Stimulated activated naive B cell treated with anti-CD40 and anti-IgM and Interleukin-4, amounts not matched to agents 10 μg/mL and 1 μg/mL and 100 μg/mL, for 72 hours (primary cell): ENCODE results near the gene SMIM12.

Experiments
- ATAC-seq, 2 donors: fragments of 150-1000 bp; cut with Tn5 transposase; replicated peaks; 2 replicates each; pipeline ENCODE4 v1.10.0; 2021; ENCODE audit warnings: moderate library complexity in 1 of 2
- DNase-seq: peaks from one replicate; pipeline ENCODE4 v3.0.0; 2021
- H3K27ac Mint-ChIP-seq: one replicate; pipeline ENCODE4 v1.8.0; 2022; ENCODE audit warnings: mild to moderate bottlenecking, mixed read lengths
- H3K27me3 Mint-ChIP-seq, 2 donors: one replicate each; pipeline ENCODE4 v1.8.0; 2022; ENCODE audit warnings: mixed read lengths in 2 of 2
- H3K36me3 Mint-ChIP-seq, 2 donors: one replicate each; pipeline ENCODE4 v1.8.0; 2022; ENCODE audit warnings: mixed read lengths in 2 of 2, mild to moderate bottlenecking in 1 of 2
- H3K4me1 Mint-ChIP-seq, 2 donors: one replicate each; pipeline ENCODE4 v1.8.0; 2022; ENCODE audit warnings: mixed read lengths in 2 of 2, mild to moderate bottlenecking in 1 of 2
- H3K4me3 Mint-ChIP-seq, 2 donors: one replicate each; pipeline ENCODE4 v1.8.0; 2022; ENCODE audit warnings: mild to moderate bottlenecking in 2 of 2, mixed read lengths in 2 of 2, moderate library complexity in 1 of 2
- H3K9me3 Mint-ChIP-seq, 2 donors: one replicate each; pipeline ENCODE4 v1.8.0; 2022; ENCODE audit warnings: mixed read lengths in 2 of 2, mild to moderate bottlenecking in 1 of 2

The SMIM12 gene, protein sequence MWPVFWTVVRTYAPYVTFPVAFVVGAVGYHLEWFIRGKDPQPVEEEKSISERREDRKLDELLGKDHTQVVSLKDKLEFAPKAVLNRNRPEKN

DNA sequence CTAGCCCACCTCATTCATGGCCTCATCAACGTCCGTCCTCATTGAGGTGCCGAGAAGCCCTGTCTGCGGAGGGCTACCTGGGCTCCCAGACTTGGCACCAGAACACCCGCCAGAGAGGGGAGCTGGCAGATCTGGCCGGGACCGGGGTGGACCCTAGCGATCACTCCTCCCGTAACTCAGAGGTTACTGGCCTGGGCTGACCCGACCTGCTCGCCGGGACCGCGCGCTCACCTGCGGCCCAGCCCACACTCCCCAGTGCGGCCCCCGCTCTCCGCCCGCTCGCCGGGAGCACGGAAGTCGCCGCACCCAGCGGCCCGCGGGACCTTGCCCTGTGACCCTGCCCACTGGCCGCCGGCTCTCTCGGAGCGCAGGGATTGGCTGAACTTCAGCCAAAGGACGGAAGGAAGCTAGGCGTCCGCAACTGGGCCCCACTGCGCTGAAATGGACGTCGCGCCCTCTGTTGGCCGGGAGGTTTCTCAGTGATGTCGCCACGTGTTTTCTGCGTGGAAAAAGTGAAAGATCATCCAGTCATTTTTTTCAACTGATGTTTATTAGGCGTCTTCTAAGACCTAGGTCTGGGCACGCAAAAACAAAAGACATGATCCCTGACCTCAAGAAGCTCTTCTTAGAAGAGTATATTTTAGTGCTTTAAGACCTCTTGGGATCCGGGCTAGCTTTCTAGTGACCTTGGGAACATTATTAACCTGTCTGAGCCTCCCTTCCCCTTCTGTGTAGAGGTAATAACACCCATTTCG lies at the start of gene SMIM12:
TSS of gene SMIM12 (minus strand) at position 304 of the 755 bp plus-strand sequence. CDS start 3,772 bp downstream, outside the sequence.
- peak within 1 kb of the TSS; percentile 98 for H3K27ac Mint-ChIP-seq
- H3K9me3 Mint-ChIP-seq: no peaks in the 10 kb centered on the region
- ATAC-seq (peak; percentile 97 to 99), DNase-seq (peak; percentile 92)
- peak within 1 kb of the TSS; percentile 91 to 99 for H3K4me3 Mint-ChIP-seq
- H3K36me3 Mint-ChIP-seq: peaks cover 9 to 13% of the 10 kb centered on the region in 2 donors
- H3K4me1 Mint-ChIP-seq: peaks cover 26 to 44% of the 10 kb centered on the region in 2 donors
- H3K27me3 Mint-ChIP-seq: no peaks in the 10 kb centered on the region

DNA sequence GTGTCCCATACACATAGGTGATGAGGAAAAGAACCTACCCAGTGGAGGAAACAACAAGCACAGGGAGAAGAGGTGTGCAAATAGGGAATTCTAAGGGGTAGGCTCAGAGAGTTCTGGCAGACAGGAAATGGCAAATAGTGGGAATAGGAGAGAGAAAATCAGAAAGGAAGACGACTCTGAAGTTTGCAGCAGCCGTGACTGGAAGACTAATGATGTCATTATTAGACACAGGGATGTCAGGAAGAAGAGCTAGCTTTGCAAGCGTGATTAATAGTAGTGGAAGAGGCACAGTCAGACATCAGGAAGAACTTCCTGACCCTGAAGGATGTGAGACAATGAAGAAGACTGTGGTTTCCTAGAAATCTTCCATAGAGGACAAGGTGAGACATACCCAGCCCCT lies 48.8 kb upstream of the SMIM12 start:
- peaks cover 0 to 5% of the 10 kb centered on the region in 2 donors for H3K27me3 Mint-ChIP-seq
- no peaks in the 10 kb centered on the region for H3K4me1 Mint-ChIP-seq
- H3K27ac Mint-ChIP-seq: no peak overlapping the region
- DNase-seq: no peak
- H3K9me3 Mint-ChIP-seq: no peaks in the 10 kb centered on the region
- peaks cover 3% of the 10 kb centered on the region in 2 donors for H3K36me3 Mint-ChIP-seq
- H3K4me3 Mint-ChIP-seq: no peak overlapping the region
- no peak for ATAC-seq

DNA sequence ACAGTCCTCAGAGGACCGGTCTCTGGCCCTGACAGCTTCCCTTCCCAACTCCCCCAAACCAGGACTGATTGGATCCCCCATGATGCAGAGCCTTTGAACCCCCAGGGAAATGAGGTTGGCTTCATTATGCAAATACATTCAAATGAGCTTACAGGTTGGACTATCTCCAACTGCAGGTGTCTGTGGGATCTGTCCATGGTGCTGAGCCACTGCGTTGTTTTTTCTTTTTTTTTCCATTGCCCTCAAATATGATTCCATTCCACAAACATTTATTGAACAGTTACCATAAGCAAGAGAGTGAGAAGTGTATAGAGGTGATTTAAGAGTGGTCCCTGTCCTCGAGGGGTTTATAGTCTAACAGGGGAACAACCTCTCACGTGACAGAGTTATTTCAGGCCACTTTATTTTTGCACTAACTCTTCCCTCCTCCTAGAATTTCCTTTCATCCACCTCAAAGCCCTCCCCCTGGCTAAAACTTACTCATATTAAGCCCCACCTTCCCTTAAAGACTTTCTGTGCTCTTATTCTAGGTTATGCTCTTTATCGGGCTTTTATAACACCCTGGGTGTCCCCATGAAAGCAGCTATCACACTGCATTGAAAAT lies 48.0 kb upstream of the SMIM12 start:
- H3K36me3 Mint-ChIP-seq: peaks cover 3% of the 10 kb centered on the region in 2 donors
- no peaks in the 10 kb centered on the region for H3K9me3 Mint-ChIP-seq
- H3K27me3 Mint-ChIP-seq: peaks cover 0 to 1% of the 10 kb centered on the region in 2 donors
- ATAC-seq: no peak
- no peak overlapping the region for H3K27ac Mint-ChIP-seq
- H3K4me3 Mint-ChIP-seq: no peak overlapping the region
- DNase-seq: no peak
- no peaks in the 10 kb centered on the region for H3K4me1 Mint-ChIP-seq

DNA sequence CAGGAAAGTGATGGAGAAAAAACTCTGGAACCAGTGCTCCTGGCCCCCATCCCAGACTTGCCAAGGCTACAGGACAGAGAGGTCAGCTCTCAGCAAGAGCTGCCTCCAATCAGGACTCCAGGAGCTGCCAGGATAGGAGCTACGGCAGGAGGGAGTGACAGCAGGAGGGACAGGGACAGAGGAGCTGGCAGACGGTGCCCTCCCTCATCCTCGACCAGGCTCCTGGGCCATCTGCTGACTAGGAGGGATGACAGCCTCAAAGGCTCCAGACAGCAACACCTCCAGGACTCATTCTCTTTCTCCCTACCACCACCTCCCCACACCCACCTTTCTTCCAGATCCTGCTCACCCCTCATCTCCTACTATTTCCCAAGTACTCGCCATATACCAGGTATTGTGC lies 47.2 kb upstream of the SMIM12 start:
- H3K27me3 Mint-ChIP-seq: no peaks in the 10 kb centered on the region

DNA sequence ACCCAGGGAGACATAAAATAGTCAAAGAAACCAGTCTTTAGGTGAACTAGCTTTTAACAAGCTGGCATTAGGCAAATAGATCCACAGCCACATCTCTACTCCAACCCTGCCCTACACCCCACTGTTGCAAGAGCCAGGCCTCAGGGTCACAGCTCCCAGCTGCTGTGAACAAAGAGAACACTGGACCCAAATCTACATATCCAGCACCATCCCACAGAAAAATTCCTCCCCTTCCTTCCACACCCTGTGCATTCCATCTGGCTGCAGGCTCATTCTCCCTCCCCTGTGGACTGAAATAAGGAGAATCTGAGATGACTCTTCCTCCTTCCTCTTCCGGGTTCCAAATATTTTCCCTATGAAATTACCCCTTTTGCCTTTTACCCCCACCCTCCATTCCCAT lies 46.7 kb upstream of the SMIM12 start:
- no peaks in the 10 kb centered on the region for H3K27me3 Mint-ChIP-seq
- H3K4me1 Mint-ChIP-seq: peaks cover 0 to 2% of the 10 kb centered on the region in 2 donors
- no peak overlapping the region for H3K4me3 Mint-ChIP-seq
- H3K27ac Mint-ChIP-seq: no peak overlapping the region
- no peak for DNase-seq
- H3K36me3 Mint-ChIP-seq: peaks cover 3% of the 10 kb centered on the region in 2 donors
- ATAC-seq: no peak
- no peaks in the 10 kb centered on the region for H3K9me3 Mint-ChIP-seq

More for the DNA sequence above, 47.2 kb upstream of the SMIM12 start:
- no peaks in the 10 kb centered on the region for H3K4me1 Mint-ChIP-seq
- no peak for ATAC-seq
- no peaks in the 10 kb centered on the region for H3K9me3 Mint-ChIP-seq
- no peak overlapping the region for H3K4me3 Mint-ChIP-seq
- H3K36me3 Mint-ChIP-seq: peaks cover 3% of the 10 kb centered on the region in 2 donors
- H3K27ac Mint-ChIP-seq: no peak overlapping the region
- DNase-seq: no peak

DNA sequence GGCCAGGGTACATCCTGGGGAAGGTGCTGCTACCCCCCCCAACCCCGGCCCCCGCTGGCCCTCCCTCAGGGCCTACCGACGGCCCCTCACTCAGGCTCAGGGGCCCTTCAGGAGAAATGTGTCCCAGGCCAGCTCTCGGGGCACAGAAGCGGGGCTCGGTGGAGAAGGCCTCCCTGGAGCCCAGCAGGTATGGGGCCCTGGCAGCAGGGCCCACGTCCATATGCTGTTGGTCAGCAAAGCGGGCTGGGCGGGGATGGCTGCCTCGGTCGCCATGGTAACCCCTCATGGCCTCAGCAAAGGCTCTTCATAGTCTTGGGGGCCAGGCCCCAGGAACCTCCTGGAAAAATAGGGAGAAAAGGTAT lies 45.5 kb upstream of the SMIM12 start:
- no peak for ATAC-seq
- H3K4me1 Mint-ChIP-seq: peaks cover 7 to 11% of the 10 kb centered on the region in 2 donors

DNA sequence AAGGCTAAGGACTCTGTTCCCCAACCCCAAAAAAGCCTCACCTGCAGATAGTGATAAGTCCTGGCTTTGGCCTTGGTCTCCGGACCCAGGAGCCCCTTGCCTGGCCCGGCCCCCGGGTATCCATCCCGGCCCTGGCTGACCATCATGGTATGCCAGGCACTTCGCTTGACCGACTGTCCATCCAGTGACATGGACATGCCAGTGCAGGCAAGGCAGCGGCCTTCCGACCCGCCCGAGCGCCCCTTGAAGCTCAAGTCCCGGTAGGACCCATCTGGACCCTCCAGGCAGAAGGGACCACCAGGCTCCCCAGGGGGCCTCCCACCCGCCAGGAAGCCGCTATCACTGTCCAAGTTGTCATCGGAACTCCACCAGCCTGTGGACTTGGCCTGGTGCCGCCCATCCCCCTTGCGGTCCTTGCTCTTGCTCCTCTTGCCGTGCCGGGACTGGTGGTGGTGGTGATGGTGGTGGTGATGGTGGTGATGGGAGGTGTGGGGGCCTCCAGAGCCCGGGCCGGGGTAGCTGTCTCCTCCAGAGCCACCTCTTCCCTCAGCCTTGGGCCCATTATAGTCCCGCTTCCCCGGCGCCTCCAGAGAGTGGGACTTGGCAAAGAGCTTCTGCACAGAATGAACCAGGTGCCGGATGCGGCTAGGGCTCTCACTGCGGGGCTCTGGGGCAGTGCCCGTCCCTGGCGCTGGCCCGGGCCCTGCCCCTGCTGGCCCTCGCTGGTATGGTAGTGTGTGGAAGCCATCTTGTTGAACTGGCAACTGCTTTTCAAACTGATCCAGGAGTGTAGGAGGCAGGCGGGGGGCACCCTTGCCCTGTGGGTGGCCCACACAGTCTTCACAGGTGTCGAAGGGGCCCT lies 44.9 kb upstream of the SMIM12 start:
- DNase-seq (no peak), ATAC-seq (no peak)
- H3K27ac Mint-ChIP-seq: no peak overlapping the region
- H3K27me3 Mint-ChIP-seq: no peaks in the 10 kb centered on the region
- H3K9me3 Mint-ChIP-seq: no peaks in the 10 kb centered on the region
- no peak overlapping the region for H3K4me3 Mint-ChIP-seq
- H3K4me1 Mint-ChIP-seq: peaks cover 7 to 11% of the 10 kb centered on the region in 2 donors
- H3K36me3 Mint-ChIP-seq: peaks cover 3% of the 10 kb centered on the region in 2 donors

More for the DNA sequence above, 45.5 kb upstream of the SMIM12 start:
- Mint-ChIP-seq H3K9me3 (no peaks in the 10 kb centered on the region), H3K27ac (no peak overlapping the region), H3K27me3 (no peaks in the 10 kb centered on the region), H3K4me3 (no peak overlapping the region), H3K36me3 (peaks cover 3% of the 10 kb centered on the region in 2 donors)
- DNase-seq: no peak

DNA sequence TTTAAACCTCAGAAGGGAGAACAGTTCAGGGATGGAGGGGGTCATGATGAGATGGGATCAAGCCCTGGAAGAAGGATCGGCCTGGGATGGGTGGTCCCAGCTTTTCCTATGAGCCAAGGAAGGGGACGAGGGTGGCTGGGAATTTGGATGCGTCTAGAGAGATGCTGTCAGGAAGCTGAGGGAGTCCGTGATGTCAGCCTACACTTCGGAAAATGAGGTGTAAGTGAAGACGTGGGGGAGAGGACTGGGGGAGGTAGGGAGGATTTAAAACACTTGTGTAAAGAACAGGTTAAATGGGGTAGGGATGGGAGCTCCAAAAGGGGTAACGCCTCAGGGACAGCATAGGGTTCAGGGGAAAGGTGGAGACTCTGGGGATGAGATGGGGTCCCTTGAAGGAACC lies 42.4 kb upstream of the SMIM12 start:
- no peak for ATAC-seq
- Mint-ChIP-seq H3K4me3 (no peak overlapping the region), H3K27me3 (no peaks in the 10 kb centered on the region), H3K36me3 (peaks cover 1 to 3% of the 10 kb centered on the region in 2 donors), H3K27ac (no peak overlapping the region), H3K9me3 (no peaks in the 10 kb centered on the region), H3K4me1 (peaks cover 10 to 11% of the 10 kb centered on the region in 2 donors)
- no peak for DNase-seq

DNA sequence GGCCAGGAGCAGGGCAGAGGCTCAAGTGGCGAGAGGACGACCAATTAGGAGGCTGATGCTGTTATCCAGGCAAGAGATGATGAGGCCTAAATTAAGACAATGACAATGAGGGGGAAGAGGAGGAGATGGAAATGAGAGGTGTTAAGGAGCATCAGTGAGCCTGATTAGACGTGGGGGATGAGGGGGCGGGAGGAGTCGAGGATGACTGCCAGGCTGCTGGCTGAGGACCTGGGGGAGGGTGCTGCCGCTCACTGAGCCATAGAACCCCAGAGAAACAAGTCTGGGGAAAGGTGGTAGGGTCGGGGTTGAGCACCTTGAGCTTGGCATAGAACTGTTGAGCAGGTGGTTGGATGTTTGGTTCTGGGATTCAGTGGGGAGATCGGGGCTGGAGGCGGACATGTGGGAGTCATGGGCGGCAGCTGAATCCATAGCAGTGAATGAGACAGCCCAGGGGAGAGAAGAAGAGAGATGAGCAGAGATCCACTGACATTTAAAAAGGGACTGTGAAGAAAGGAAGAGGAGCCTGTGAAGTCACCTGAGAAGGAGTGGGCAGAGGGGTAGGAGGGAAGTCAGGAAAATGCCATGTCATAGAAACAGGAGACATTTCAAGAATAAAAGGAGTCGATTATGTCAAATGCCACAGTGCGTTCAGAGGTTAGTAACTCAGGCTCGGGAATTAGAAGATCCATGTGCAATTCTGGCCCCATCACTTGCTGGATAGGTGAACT lies 41.4 kb upstream of the SMIM12 start:
- ATAC-seq (peak in 1 of 2 donors; percentile 39), DNase-seq (no peak)
- H3K4me1 Mint-ChIP-seq: peaks cover 10 to 11% of the 10 kb centered on the region in 2 donors
- no peak overlapping the region for H3K27ac Mint-ChIP-seq
- H3K36me3 Mint-ChIP-seq: peaks cover 0 to 3% of the 10 kb centered on the region in 2 donors
- H3K27me3 Mint-ChIP-seq: no peaks in the 10 kb centered on the region
- no peaks in the 10 kb centered on the region for H3K9me3 Mint-ChIP-seq
- no peak overlapping the region for H3K4me3 Mint-ChIP-seq

DNA sequence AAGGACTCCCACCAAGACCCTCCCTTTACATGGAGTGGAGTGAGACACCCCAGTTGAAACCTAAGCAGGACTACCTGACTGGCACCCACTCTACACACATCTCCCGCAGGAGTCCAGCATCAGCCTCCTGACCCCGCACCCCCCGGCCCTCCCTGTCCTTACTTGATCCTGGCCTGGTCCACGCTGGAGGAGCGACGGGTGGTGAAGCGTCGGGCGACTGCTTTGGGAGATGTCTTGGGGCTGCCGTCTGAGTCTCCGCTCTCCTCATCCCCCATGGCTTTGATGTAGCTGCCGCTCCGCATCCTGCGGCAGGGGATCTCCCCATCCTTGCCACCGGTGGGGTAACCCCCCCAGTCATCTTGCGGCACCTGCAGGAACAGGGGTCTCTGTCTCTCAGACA lies 40.4 kb upstream of the SMIM12 start:
- H3K4me3 Mint-ChIP-seq: no peak overlapping the region

DNA sequence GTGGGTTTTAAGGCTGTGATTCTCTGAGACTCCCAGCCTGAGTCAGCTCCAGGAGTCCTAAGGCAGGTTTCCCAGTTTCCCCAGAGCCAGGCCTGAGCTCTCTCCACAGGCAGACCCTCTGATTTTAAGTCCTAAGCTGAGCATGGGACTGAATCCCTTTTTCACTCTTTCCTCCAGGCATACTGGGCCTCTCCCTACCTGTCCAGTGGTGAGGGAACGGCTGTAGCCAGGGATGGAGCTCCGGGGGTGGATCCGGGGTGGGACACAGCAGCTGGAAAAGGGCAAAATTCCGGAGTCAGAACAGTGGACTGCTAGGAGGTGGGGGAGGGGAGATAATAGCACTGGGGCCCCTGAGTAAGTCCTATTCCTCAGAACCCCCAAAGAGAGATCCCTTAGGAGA lies 39.9 kb upstream of the SMIM12 start:
- H3K9me3 Mint-ChIP-seq: no peaks in the 10 kb centered on the region
- H3K4me3 Mint-ChIP-seq: no peak overlapping the region
- no peak for ATAC-seq
- H3K27ac Mint-ChIP-seq: no peak overlapping the region
- DNase-seq: no peak
- peaks cover 0 to 1% of the 10 kb centered on the region in 2 donors for H3K36me3 Mint-ChIP-seq
- peaks cover 10 to 11% of the 10 kb centered on the region in 2 donors for H3K4me1 Mint-ChIP-seq
- H3K27me3 Mint-ChIP-seq: no peaks in the 10 kb centered on the region

More for the DNA sequence above, 40.4 kb upstream of the SMIM12 start:
- Mint-ChIP-seq H3K36me3 (peaks cover 0 to 3% of the 10 kb centered on the region in 2 donors), H3K27ac (no peak overlapping the region), H3K27me3 (no peaks in the 10 kb centered on the region), H3K4me1 (peaks cover 10 to 11% of the 10 kb centered on the region in 2 donors), H3K9me3 (no peaks in the 10 kb centered on the region)
- DNase-seq (no peak), ATAC-seq (no peak)

DNA sequence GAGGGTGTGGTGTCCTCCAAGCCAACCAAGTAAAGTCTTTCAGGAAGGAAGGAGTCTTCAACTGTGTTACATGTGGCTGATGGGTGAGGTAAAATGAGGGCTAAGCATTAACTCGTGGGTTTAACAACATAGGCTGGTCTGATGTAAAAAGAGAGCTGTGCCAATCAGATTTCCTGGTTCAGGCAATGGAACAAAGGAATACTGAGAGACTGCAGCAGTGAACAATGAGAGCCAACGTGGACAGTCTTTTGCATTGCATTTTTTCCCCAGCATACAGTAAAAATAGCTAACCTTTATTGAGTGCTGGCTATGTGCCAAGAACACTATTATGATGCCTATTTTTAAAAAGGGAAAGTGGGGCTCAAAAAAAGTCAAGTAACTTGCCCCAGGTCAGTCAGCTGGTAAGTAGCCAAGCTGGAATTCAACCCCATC lies 38.8 kb upstream of the SMIM12 start:
- DNase-seq (no peak), ATAC-seq (no peak)
- H3K4me3 Mint-ChIP-seq: no peak overlapping the region
- H3K9me3 Mint-ChIP-seq: no peaks in the 10 kb centered on the region
- H3K4me1 Mint-ChIP-seq: peaks cover 10 to 11% of the 10 kb centered on the region in 2 donors
- no peaks in the 10 kb centered on the region for H3K36me3 Mint-ChIP-seq
- no peaks in the 10 kb centered on the region for H3K27me3 Mint-ChIP-seq
- no peak overlapping the region for H3K27ac Mint-ChIP-seq

DNA sequence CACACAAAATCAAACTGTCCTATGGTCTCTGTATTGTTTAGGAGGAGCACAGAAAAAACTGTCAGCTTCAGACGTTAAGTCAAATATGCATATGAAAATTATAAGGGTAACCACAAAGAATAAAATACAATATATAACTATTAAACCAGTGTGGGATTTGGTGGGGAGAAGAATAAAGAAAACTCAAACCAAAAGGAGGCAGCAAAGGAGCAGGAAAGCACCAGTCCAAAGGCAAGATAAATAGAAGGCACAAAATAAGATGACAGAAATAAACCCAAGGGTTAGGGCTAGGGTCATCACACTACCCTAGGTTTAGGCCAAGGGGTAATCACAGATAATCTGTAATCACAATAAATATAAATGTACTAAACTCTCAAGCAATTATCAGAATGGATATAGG lies 37.1 kb upstream of the SMIM12 start:
- Mint-ChIP-seq H3K4me3 (no peak overlapping the region), H3K9me3 (peaks cover 4 to 7% of the 10 kb centered on the region in 2 donors), H3K4me1 (peaks cover 10 to 11% of the 10 kb centered on the region in 2 donors), H3K36me3 (peaks cover 10 to 12% of the 10 kb centered on the region in 2 donors), H3K27ac (no peak overlapping the region), H3K27me3 (no peaks in the 10 kb centered on the region)
- ATAC-seq (no peak), DNase-seq (no peak)
